Cardiac fibroblast (primary cell): ENCODE results near the gene EXOC6B.
A peak's percentile ranks its signal among the peaks of the same experiment; 100 is the strongest.
"Not testable (repeated sequence)": the region's sequence is repeated elsewhere in the genome, so short reads cannot be mapped to it uniquely, and the experiment has no call there.

ENCODE experiments used
- DNase-seq, 2 donors: peaks; one replicate each; pipeline versions ENCODE4 v3.0.0 to v3.0.0-alpha.2; 2010; ENCODE audit warnings: low read depth in 2 of 2
- H3K4me3 ChIP-seq, 2 donors: replicated peaks in 1 of 2; 1 replicate in 1 of 2; 2 replicates in 1 of 2; pipeline ENCODE4 v1.5.1; 2011; ENCODE audit warnings: low read depth in 2 of 2, low read length in 2 of 2, mild to moderate bottlenecking in 2 of 2, moderate library complexity in 1 of 2
- CTCF ChIP-seq: IDR thresholded peaks from one replicate; pipeline ENCODE4 v1.5.1; 2011; ENCODE audit warnings: low read depth, mild to moderate bottlenecking, low read length, inconsistent platforms

EXOC6B gene

GRCh38 chr2:72602095-72602494, 223.7 kb downstream of the EXOC6B start:
- no peak for DNase-seq
- H3K4me3 ChIP-seq, result no peak overlapping the region
- no peak for TF ChIP-seq CTCF

- not testable (repeated sequence) for DNase-seq, H3K4me3 ChIP-seq
These were observed 242.0 kb downstream of the EXOC6B start for GRCh38 chr2:72583836-72584235.

- H3K4me3 ChIP-seq, result no peak overlapping the region
- TF ChIP-seq CTCF, result no peak
- DNase-seq, result peak; percentile 27 to 83
These were observed 242.5 kb downstream of the EXOC6B start for GRCh38 chr2:72583376-72583775.

- H3K4me3 ChIP-seq, result no peak overlapping the region
- peak; percentile 6 for TF ChIP-seq CTCF
- no peak for DNase-seq
These were observed 244.2 kb downstream of the EXOC6B start for GRCh38 chr2:72581560-72582181.

GRCh38 chr2:72579591-72580180, 246.1 kb downstream of the EXOC6B start:
- TF ChIP-seq CTCF, result peak; percentile 47
- no peak overlapping the region for H3K4me3 ChIP-seq
- peak; percentile 73 to 75 for DNase-seq

GRCh38 chr2:72576861-72577260, 249.0 kb downstream of the EXOC6B start:
- no peak overlapping the region for H3K4me3 ChIP-seq
- no peak for TF ChIP-seq CTCF
- DNase-seq, result peak; percentile 34 to 59

GRCh38 chr2:72576459-72576858, 249.4 kb downstream of the EXOC6B start:
- DNase-seq, result peak; percentile 42 to 48
- no peak for TF ChIP-seq CTCF
- H3K4me3 ChIP-seq, result no peak overlapping the region
